Gastroesophageal sphincter (tissue), 4 donors: ENCODE results near the gene UBAP1L. TPM values are rescaled to one million over a fixed set of nuclear protein-coding genes. Genes with fewer than 3 reads are reported as not detected.

Experiments used
- ATAC-seq: fragments of 150-250 bp; one replicate; pipeline ENCODE4 v1.9.1; 2016; ENCODE audit warnings: mild to moderate bottlenecking, moderate library complexity
- H3K27ac ChIP-seq, 4 donors: fragments of 200-600 bp; sonication (generic) in 3 of 4; 1 replicate in 3 of 4; 2 replicates in 1 of 4; pipeline ENCODE4 v1.5.1; 2016 to 2019
- H3K27me3 ChIP-seq: fragments of 200-600 bp; sonication (generic); one replicate; pipeline ENCODE4 v1.5.1; 2019
- H3K36me3 ChIP-seq, 2 donors: fragments of 200-600 bp; sonication (generic); one replicate each; pipeline ENCODE4 v1.5.1; 2019; ENCODE audit warnings: control low read depth in 1 of 2
- H3K4me1 ChIP-seq, 3 donors: fragments of 200-600 bp; sonication (generic); 1 replicate in 2 of 3; 2 replicates in 1 of 3; pipeline ENCODE4 v1.5.1; 2016 to 2019; ENCODE audit warnings: control low read depth in 2 of 3
- H3K4me3 ChIP-seq, 2 donors: fragments of 200-600 bp; sonication (generic); one replicate each; pipeline ENCODE4 v1.5.1; 2019; ENCODE audit warnings: mild to moderate bottlenecking in 1 of 2, moderate library complexity in 1 of 2
- H3K9me3 ChIP-seq, 3 donors: fragments of 200-600 bp; sonication (generic); one replicate each; pipeline ENCODE4 v1.5.1; 2017 to 2019; ENCODE audit warnings: control low read depth in 2 of 3
- EP300 ChIP-seq: sonication (generic); formaldehyde crosslinking; IDR thresholded peaks from one replicate; pipeline ENCODE4 v1.6.1; 2017; ENCODE audit warnings: antibody characterized with exemption, mild to moderate bottlenecking
- POLR2A ChIP-seq, 2 donors: fragments of 450-650 bp; IDR thresholded peaks; one replicate each; pipeline ENCODE4 v1.6.1; 2017; ENCODE audit warnings: antibody characterized with exemption in 2 of 2, mild to moderate bottlenecking in 2 of 2, moderate library complexity in 1 of 2
- POLR2AphosphoS5 ChIP-seq: sonication (generic); formaldehyde crosslinking; IDR thresholded peaks from one replicate; pipeline ENCODE4 v1.6.1; 2017; ENCODE audit warnings: antibody characterized with exemption
- WGBS, 2 donors: methylation state at CpG; one replicate each; pipeline ENCODE4 v1.1.5; 2018; ENCODE audit warnings: low coverage in 1 of 2; 5-methylcytosine and 5-hydroxymethylcytosine counted together
- total RNA-seq, 4 donors: library from RNA; depleted of rRNA; stranded (reverse); fragments of >200 nt; gene quantifications; one replicate each; pipeline ENCODE4 v1.1.0, GENCODE V29; 2016
- TF ChIP-seq, protein P1 (sequence below), 4 experiments: fragments of 200-600 bp in 2 of 4; fragments of 450-650 bp in 2 of 4; sonication (generic) in 1 of 4; IDR thresholded peaks; one replicate each; pipeline ENCODE4 v1.5.1; 2017 to 2019; ENCODE audit warnings: antibody characterized with exemption in 4 of 4, mild to moderate bottlenecking in 2 of 4, moderate library complexity in 2 of 4

UBAP1L gene
- 1 to 10 TPM in 3 of 4 donors, under 1 TPM in 1; 0.12 to 7.5 (median 3.0) TPM for total RNA-seq

DNA sequence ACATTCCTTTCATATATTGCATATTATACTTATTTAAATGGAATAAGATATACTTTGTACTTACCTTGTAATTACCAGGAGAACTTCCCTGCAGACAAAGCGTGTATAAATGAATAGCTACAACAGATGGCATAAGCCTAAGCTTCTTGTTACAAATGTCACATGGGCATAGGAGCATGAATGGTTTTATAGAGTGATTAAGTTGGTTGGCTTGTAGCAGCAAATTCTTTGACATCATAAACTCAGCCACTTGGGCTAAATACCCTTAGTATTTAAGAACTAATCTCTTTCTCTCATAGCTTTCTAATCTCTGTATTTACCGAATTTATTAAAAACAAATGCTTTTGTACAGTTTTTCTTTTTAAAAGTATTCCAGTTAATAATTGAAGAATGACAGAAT, at the start of gene UBAP1L:
Gene UBAP1L, minus strand, starts transcription at position 115 of the 400 bp plus-strand sequence. CDS start 8,985 bp downstream, outside the sequence.
- no peak for ATAC-seq
- peaks cover 0 to 94% of the 10 kb centered on the region in 2 donors for H3K36me3 ChIP-seq
- no peaks in the 10 kb centered on the region for H3K4me1 ChIP-seq
- H3K9me3 ChIP-seq, result no peaks in the 10 kb centered on the region
- WGBS, 2 donors, result 83 to 84% methylated on average over 2 of the region's 2 CpGs
- TF ChIP-seq EP300 (no peak), POLR2AphosphoS5 (no peak), POLR2A (IDR thresholded peaks at IDR 0.05) (no peak)
- TF ChIP-seq, protein P1, sequence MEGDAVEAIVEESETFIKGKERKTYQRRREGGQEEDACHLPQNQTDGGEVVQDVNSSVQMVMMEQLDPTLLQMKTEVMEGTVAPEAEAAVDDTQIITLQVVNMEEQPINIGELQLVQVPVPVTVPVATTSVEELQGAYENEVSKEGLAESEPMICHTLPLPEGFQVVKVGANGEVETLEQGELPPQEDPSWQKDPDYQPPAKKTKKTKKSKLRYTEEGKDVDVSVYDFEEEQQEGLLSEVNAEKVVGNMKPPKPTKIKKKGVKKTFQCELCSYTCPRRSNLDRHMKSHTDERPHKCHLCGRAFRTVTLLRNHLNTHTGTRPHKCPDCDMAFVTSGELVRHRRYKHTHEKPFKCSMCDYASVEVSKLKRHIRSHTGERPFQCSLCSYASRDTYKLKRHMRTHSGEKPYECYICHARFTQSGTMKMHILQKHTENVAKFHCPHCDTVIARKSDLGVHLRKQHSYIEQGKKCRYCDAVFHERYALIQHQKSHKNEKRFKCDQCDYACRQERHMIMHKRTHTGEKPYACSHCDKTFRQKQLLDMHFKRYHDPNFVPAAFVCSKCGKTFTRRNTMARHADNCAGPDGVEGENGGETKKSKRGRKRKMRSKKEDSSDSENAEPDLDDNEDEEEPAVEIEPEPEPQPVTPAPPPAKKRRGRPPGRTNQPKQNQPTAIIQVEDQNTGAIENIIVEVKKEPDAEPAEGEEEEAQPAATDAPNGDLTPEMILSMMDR (IDR thresholded peaks at IDR 0.05), result no peak
- no peak within 1 kb of the TSS for H3K27ac ChIP-seq
- H3K4me3 ChIP-seq, result no peak within 1 kb of the TSS
- H3K27me3 ChIP-seq, result no peaks in the 10 kb centered on the region

DNA sequence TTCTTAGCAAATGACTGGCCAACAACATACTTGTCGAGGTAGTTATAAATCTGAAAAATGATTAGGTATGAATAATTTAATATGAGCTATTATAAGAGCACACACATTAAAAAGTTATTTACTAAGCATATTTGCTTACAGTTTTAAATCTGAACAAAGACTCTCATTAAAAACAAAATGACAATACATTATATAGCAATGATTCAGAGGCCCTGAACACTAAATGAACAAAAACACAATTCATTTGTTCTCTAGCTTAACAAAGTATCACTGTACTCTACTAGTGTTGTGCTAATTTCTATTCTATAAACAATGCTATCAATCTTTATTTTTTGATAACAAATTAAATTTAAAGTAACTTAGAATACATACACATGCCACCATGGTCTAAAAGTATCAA, 49.1 kb upstream of the UBAP1L start:
- no peak for ATAC-seq
- peaks cover 0 to 29% (median 2%) of the 10 kb centered on the region in 3 donors for H3K4me1 ChIP-seq
- no peaks in the 10 kb centered on the region for H3K9me3 ChIP-seq
- TF ChIP-seq POLR2AphosphoS5 (no peak), EP300 (no peak), POLR2A (IDR thresholded peaks at IDR 0.05) (no peak)
- TF ChIP-seq, protein P1 (IDR thresholded peaks at IDR 0.05), result no peak
- H3K27ac ChIP-seq, result no peak overlapping the region
- no peaks in the 10 kb centered on the region for H3K27me3 ChIP-seq
- 45 to 68% methylated on average over 1 of the region's 1 CpG for WGBS, 2 donors
- peaks cover 0 to 71% of the 10 kb centered on the region in 2 donors for H3K36me3 ChIP-seq
- H3K4me3 ChIP-seq, result no peak overlapping the region

DNA sequence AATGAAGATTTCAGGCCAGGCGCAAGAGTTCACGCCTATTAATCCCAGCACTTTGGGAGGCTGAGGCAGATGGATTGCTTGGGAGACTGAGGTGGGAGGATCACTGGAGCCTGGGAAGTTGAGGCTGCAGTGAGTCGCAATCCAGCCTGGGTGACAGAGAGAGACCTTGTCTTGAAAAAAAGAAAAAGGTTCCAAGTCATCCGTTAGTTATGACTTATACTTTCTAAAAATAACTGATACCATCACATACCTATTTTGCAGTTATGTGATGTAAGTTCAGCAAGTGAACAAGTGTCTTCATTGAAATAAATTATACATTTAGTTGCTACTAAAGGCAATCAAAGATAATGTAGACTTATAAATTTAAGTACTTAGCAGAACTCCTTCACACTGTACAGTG, 48.0 kb upstream of the UBAP1L start:
- WGBS, 2 donors, result 71% methylated on average over 4 of the region's 4 CpGs
- Histone ChIP-seq H3K4me3 (no peak overlapping the region), H3K27me3 (no peaks in the 10 kb centered on the region), H3K27ac (no peak overlapping the region), H3K36me3 (peaks cover 0 to 74% of the 10 kb centered on the region in 2 donors), H3K4me1 (peaks cover 0 to 29% (median 2%) of the 10 kb centered on the region in 3 donors), H3K9me3 (no peaks in the 10 kb centered on the region)
- no peak for ATAC-seq
- no peak for TF ChIP-seq POLR2A (IDR thresholded peaks at IDR 0.05)
- TF ChIP-seq POLR2AphosphoS5, result no peak
- no peak for TF ChIP-seq EP300
- TF ChIP-seq, protein P1 (IDR thresholded peaks at IDR 0.05), result no peak

DNA sequence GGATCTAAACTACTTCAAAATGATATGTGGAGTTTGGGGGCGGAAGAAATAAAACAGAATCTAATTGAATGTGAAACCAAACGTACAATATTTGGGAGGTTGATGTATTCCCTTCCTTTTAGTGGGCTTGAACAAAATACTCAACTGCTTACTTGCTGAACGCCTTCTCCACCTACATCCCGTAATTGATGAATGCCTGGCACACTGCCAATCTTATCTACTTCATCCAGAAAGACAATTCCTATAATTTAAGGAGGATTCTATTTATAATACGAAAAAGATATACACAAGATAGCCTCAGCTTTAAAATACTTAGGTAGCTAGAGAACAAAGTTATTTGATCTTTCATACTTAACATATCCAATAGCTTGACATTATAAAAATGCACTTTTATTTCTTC, 41.7 kb upstream of the UBAP1L start:
- ATAC-seq, result no peak
- Histone ChIP-seq H3K9me3 (no peaks in the 10 kb centered on the region), H3K36me3 (peaks cover 13 to 91% of the 10 kb centered on the region in 2 donors), H3K27ac (no peak overlapping the region), H3K4me3 (no peak overlapping the region), H3K4me1 (no peaks in the 10 kb centered on the region), H3K27me3 (no peaks in the 10 kb centered on the region)
- TF ChIP-seq, protein P1 (IDR thresholded peaks at IDR 0.05), result no peak
- no peak for TF ChIP-seq POLR2AphosphoS5
- no peak for TF ChIP-seq EP300
- WGBS, 2 donors, result 35 to 55% methylated on average over 5 of the region's 5 CpGs

- 75 to 79% methylated on average over 6 of the region's 6 CpGs for WGBS, 2 donors
- Histone ChIP-seq H3K27me3 (no peaks in the 10 kb centered on the region), H3K27ac (no peak overlapping the region), H3K9me3 (no peaks in the 10 kb centered on the region), H3K4me3 (no peak overlapping the region), H3K36me3 (peaks cover 13 to 96% of the 10 kb centered on the region in 2 donors), H3K4me1 (no peaks in the 10 kb centered on the region)
- TF ChIP-seq, protein P1 (IDR thresholded peaks at IDR 0.05), result no peak
- TF ChIP-seq POLR2AphosphoS5, result no peak
- TF ChIP-seq POLR2A (IDR thresholded peaks at IDR 0.05), result no peak
- no peak for TF ChIP-seq EP300
- ATAC-seq, result no peak
These were observed 39.7 kb upstream of the UBAP1L start for GRCh38 chr15:65154720-65155119.
